ENCODE data around the gene EDEM1.

The EDEM1 gene

GRCh38 chr3:5220193-5220592, 32.7 kb downstream of the EDEM1 start:
- no peak overlapping the region for H3K4me3 ChIP-seq (ENCODE audit: low read depth, low read length)
- DNase-seq (ENCODE audit: low read depth), result no peak
- no peak for TF ChIP-seq CTCF (IDR thresholded peaks at IDR 0.05; ENCODE audit: control insufficient read depth, extremely low read depth, insufficient read depth)

GRCh38 chr3:5220667-5221431, 33.3 kb downstream of the EDEM1 start:
- no peak overlapping the region for H3K4me3 ChIP-seq (ENCODE audit: low read depth, low read length)
- no peak for TF ChIP-seq CTCF (IDR thresholded peaks at IDR 0.05; ENCODE audit: control insufficient read depth, extremely low read depth, insufficient read depth)
- DNase-seq (ENCODE audit: low read depth), result no peak

- TF ChIP-seq CTCF (IDR thresholded peaks at IDR 0.05; ENCODE audit: control insufficient read depth, extremely low read depth, insufficient read depth), result no peak
- no peak for DNase-seq (ENCODE audit: low read depth)
- no peak overlapping the region for H3K4me3 ChIP-seq (ENCODE audit: low read depth, low read length)
These were observed 34.2 kb downstream of the EDEM1 start for GRCh38 chr3:5221701-5222100.

- TF ChIP-seq CTCF (IDR thresholded peaks at IDR 0.05; ENCODE audit: control insufficient read depth, extremely low read depth, insufficient read depth), result no peak
- no peak for DNase-seq (ENCODE audit: low read depth)
These were observed 34.9 kb downstream of the EDEM1 start for GRCh38 chr3:5222283-5223005.

GRCh38 chr3:5226783-5227182, 39.3 kb downstream of the EDEM1 start:
- no peak for DNase-seq (ENCODE audit: low read depth)
- peak; percentile 59 for TF ChIP-seq CTCF (IDR thresholded peaks at IDR 0.05; ENCODE audit: control insufficient read depth, extremely low read depth, insufficient read depth)
- no peak overlapping the region for H3K4me3 ChIP-seq (ENCODE audit: low read depth, low read length)

More at GRCh38 chr3:5222283-5223005, 34.9 kb downstream of the EDEM1 start:
- no peak overlapping the region for H3K4me3 ChIP-seq (ENCODE audit: low read depth, low read length)

GRCh38 chr3:5227812-5228211, 40.3 kb downstream of the EDEM1 start:
- DNase-seq (ENCODE audit: low read depth), result no peak
- no peak overlapping the region for H3K4me3 ChIP-seq (ENCODE audit: low read depth, low read length)
- TF ChIP-seq CTCF (IDR thresholded peaks at IDR 0.05; ENCODE audit: control insufficient read depth, extremely low read depth, insufficient read depth), result no peak

All from LNCaP clone FGC (cell line).